ENCODE data around the gene BTBD3.

Gene BTBD3

GRCh38 chr20:11918391-11918845 is 725 bp downstream of the BTBD3 start:
- DNase-seq: no peak

GRCh38 chr20:11918981-11919380 is 1.3 kb downstream of the BTBD3 start:
- no peak for DNase-seq

GRCh38 chr20:11919581-11919980 is 1.9 kb downstream of the BTBD3 start:
- no peak for DNase-seq

GRCh38 chr20:11920083-11920482 is 2.4 kb downstream of the BTBD3 start:
- DNase-seq: no peak

- no peak for DNase-seq
Observed at GRCh38 chr20:11921321-11921720, 3.6 kb downstream of the BTBD3 start.

GRCh38 chr20:11922561-11922960 is 4.9 kb downstream of the BTBD3 start:
- DNase-seq: no peak

- no peak for DNase-seq
Observed at GRCh38 chr20:11924923-11925322, 7.2 kb downstream of the BTBD3 start.

GRCh38 chr20:11926292-11926998 is 8.8 kb downstream of the BTBD3 start:
- DNase-seq: no peak

- DNase-seq: no peak
Observed at GRCh38 chr20:11929947-11930346, 12.3 kb downstream of the BTBD3 start.

GRCh38 chr20:11935212-11936154 is 17.8 kb downstream of the BTBD3 start:
- no peak for DNase-seq

- DNase-seq: no peak
Observed at GRCh38 chr20:11936157-11936556, 18.5 kb downstream of the BTBD3 start.

- DNase-seq: no peak
Observed at GRCh38 chr20:11937230-11937629, 19.5 kb downstream of the BTBD3 start.

- no peak for DNase-seq
Observed at GRCh38 chr20:11941593-11942246, 24.0 kb downstream of the BTBD3 start.

GRCh38 chr20:11943778-11944177 is 26.1 kb downstream of the BTBD3 start:
- no peak for DNase-seq

- DNase-seq: no peak
Observed at GRCh38 chr20:11948806-11949205, 31.1 kb downstream of the BTBD3 start.

GRCh38 chr20:11949711-11950110 is 32.0 kb downstream of the BTBD3 start:
- no peak for DNase-seq

GRCh38 chr20:11951696-11952095 is 34.0 kb downstream of the BTBD3 start:
- no peak for DNase-seq

GRCh38 chr20:11952639-11953038 is 34.9 kb downstream of the BTBD3 start:
- no peak for DNase-seq

GRCh38 chr20:11957911-11958310 is 40.2 kb downstream of the BTBD3 start:
- DNase-seq: no peak

- DNase-seq: no peak
Observed at GRCh38 chr20:11958855-11959254, 41.2 kb downstream of the BTBD3 start.

GRCh38 chr20:11965602-11966001 is 47.9 kb downstream of the BTBD3 start:
- no peak for DNase-seq

GRCh38 chr20:11966186-11966585 is 48.5 kb downstream of the BTBD3 start:
- no peak for DNase-seq

GRCh38 chr20:11970243-11970836 is 52.6 kb downstream of the BTBD3 start:
- DNase-seq: no peak
